NCI-H2171 treated with DMSO at 0.1 percent for 48 hours (cell line): ENCODE data around the gene SLC39A6.
"Not testable (repeated sequence)": the region's sequence is repeated elsewhere in the genome, so short reads cannot be mapped to it uniquely, and the experiment has no call there.

ENCODE experiments used
- DNase-seq: peaks from one replicate; lab custom pipeline; 2025; lab: John Stamatoyannopoulos, UW

Gene SLC39A6

GRCh38 chr18:36129300-36130038 lies at the start of gene SLC39A6, which contains the start of gene ELP2:
TSS of gene SLC39A6 (minus strand) at chr18:36129340. CDS start at chr18:36127007, 2,333 bp downstream.
TSS of gene ELP2 (plus strand) at chr18:36129899. CDS start at chr18:36129934, 35 bp downstream.
- DNase-seq, result peak; percentile 95

DNA sequence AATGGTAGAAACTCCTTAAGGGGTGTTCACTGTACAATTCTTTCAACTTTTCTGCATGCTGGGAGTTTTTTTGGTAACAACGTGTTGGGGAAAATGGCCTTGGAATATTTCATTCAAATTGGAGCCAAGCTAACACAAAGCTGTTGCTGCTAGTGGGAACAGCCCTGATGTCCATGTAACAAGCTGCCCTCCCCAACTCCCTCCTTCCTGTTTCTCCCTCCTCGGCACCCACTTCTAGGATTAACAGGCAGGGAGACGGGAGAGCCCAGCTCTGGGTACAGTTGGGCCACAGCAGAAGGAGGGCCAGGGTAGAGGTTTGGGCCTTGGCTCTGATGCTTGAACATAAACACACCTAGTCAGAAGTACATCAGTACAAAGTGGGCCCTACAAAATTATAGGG lies 48.8 kb upstream of the SLC39A6 start:
- no peak for DNase-seq

DNA sequence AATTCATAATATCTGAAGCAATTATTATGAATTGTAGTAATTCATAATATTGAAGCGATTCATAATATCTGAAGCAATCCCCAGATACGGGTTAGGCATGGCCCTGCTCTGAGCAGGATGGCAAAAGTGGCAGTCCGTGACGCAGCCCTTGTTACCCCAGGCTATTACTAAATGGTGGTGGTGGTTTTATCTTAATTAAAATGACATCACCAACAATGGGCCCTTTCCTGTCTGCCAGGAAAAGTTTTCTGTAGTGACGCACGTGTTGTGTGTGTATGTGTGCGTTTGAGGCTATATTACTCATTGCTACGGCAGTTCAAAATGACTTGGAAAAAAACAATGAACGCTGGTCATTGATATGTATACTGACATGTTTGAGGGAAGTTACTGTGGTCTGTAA lies 47.6 kb upstream of the SLC39A6 start:
- DNase-seq, result no peak

DNA sequence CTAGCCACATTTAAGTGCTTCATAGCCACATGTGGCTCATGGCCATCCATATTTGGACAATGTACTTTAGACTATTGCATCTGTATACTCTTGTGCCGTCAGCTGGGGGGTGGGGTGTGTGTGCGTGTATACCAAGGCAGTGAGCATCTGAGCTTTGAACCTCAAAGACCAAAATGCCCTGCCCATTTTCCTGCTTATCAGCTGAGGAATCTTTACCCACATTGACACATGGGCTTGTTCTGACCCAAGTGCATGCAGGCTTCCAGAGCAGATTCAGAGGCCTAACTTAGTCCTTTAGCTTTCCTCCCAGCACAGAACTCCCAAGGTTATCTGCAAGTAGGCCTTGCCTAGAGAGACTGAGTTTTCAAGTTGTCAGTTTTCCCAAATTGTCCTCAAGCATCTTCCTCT lies 47.0 kb upstream of the SLC39A6 start:
- no peak for DNase-seq

DNA sequence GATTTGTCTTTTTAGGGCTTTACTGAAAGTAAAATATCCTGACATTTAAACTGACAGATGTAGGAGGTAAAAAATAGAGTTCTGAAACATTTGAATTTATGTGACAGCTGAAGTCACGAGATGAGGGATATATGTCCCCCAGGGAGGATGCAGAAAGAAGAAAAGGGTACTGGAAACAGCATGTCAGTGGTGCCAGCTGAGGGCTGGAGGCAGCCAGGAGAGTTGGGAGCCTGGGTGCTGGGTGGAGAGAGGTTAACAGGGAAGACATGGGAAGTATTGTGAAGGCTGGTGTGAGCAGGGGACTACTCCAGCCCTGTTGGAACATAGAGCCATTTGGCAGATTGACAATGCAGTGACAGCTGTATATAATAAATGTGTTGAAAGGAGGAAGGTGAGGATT lies 46.3 kb upstream of the SLC39A6 start:
- DNase-seq, result no peak

- no peak for DNase-seq
Measured at GRCh38 chr18:36169938-36170337, 40.8 kb upstream of the SLC39A6 start.

DNA sequence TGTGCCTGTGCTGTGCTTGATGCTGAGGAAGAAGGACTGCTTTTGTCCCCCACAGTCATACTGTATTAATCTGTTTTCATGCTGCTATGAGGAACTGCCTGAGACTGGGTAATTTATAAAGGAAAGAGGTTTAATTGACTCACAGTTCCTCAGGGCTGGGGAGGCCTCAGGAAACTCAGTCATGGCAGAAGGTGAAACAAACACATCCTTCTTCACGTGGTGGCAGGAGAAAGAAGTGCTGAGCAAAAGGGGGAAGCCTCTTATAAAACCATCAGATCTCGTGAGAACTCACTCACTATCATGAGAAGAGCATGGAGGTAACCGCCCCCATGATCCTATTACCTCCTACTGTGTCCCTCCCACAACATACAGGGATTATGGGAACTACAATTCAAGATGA lies 39.2 kb upstream of the SLC39A6 start:
- not testable (repeated sequence) for DNase-seq

DNA sequence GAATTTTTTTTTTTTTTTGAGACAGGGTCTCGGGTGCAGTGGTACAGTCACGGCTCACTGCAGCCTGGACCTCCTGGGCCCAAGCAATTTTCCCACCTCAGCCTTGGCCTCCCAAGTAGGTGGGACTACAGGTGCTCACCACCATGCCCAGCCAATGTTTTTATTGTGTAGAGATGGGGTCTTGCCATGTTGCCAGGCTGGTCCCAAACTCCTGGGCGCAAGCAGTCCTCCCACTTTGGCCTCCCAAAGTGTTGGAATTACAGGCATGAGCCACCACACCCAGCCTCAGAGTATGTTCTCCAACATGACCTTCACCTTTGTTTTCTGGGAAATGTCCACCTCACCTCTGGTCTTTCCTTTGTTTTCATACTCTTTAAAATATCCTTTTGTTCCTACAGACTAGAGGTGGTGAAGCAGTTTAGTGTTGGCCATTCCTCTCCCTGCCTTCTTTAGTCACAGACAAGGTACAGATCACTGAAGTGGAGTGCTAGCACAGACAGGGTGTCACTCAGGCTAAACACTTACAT lies 38.6 kb upstream of the SLC39A6 start:
- no peak for DNase-seq

DNA sequence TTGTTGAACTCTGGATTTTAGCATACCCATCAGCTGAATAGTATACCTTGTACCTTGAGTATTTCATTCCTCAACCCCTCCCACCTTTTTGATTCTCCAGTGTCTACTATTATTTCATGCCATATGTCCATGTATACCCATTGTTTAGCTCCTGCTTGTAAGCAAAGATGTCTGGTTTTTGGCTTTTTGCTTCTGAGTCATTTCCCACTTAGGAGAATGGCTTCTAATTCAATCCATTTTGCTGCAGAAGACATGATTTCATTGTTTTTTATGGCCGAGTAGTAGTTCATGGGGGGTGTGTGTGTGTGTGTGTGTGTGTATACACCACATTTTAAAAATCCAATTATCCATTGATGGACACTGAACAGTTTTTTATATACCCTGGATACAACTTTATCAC lies 33.8 kb upstream of the SLC39A6 start:
- peak; percentile 55 for DNase-seq

DNA sequence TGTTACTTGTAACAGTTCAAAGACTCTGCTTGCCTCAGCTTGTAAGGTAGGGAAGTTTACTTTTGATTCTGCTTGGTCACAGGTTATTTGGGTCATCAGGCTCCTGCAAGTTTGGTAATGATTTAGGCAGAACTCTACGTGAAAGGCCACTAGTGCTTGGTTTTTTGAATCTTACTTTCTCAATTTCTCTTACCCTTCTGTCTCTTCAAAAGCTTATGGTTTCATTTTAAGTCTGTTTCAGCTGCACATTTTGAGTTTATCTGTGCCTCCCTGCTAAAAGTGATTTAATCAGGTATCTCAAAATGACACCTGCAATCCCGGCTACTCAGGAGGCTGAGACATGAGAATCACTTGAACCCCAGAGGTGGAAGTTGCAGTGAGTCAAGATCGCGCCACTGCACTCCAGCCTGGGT lies 31.8 kb upstream of the SLC39A6 start:
- no peak for DNase-seq

DNA sequence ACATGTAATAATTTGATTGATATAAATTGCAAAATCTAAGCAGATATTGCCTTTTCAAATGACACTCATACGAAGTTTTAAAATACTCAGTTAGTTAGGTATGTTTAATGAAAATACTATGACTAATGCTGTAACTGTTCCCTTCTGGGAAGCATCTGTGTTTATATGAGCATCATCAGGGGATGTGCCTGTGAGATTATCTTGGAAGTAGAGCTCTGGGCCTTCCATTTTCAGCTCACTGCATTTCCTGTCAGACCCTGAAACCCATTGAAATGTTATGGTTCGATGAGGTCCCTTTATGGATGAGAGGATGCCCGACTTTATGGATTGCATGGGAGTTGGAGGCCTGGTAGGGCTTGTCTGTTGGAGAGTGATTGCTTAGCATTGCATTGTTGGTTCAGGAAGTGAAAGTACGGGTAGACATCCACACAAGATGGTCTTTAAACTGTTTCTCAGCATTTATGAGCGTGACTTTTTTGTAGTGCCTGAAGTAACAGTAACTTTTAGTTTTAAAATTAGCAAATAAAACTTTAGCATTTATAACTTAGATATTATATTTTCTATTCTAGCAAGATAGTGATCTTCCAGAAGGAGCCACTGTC lies 29.2 kb upstream of the SLC39A6 start:
- DNase-seq, result no peak

DNA sequence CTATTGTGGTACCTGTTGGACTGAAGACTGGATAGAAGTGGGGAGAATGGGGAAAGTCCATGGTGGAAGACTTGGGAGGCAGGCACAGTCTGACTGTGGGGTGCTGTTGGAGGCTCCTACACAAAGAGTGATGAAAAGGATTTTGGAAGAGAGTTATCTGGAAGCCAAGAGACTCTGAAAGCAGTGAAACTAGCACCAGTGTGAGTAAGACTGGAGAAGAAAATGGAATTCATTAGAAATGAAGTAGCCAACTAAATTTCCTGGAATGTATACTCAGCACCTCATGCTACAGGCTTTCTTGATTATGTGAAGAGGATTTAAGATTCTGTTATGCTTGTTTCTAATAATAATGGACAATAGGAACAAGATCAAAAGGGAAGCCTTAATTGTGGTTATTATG lies 28.3 kb upstream of the SLC39A6 start:
- DNase-seq, result no peak

DNA sequence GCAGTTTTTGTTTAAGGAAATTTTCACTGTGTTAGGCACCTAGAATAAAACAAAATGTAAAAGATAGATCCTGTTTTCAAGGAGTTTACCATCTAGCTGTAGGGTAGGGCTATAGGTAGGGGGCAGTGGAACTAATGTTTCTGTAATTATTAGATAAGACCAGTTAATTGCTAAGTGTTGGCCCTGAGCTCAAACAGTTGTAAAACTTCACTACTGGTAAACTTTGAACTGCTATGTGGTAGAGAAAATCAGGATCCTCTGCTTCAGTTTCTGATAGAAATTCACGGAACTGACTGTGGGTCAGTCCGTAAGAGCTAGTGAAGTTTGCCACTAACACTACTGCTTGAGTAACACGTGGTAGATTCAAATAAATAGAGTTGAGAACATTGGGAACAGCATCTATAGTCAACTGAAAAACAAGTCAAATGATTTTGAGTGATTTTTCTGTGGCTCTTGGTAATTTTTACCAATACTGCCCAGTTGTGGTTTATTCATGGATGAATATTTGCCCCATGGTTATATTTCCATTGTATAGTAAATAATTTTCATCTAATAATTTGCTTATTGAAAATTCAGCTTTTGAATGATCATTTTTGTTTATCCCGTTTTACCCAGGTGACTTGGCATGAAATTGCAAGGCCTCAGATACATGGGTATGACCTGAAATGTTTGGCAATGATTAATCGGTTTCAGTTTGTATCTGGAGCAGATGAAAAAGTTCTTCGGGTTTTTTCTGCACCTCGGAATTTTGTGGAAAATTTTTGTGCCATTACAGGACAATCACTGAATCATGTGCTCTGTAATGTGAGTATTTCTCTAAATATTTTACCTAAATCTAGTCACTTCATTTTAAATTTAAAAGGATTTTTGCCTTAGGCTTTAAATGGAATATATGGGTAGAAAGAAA lies 27.0 kb upstream of the SLC39A6 start:
- DNase-seq, result no peak

DNA sequence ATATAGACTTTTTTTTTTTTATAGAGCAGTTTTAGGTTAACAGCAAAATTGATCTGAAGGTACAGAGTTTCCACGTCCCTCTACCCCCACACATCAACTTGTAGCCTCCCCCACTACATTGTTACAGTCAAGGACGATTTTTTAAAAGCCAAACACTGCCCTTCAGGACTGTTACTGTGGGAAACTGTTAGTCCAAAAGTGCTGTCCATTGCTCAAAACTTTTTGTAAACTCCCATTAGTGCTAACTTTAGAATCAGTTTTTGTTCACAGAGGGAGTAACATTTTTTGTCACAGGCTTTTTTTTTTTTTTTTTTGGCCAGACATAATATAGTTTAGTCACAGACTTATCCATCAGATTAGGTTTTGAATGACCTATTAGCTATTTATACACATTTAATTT lies 24.6 kb upstream of the SLC39A6 start:
- no peak for DNase-seq

DNA sequence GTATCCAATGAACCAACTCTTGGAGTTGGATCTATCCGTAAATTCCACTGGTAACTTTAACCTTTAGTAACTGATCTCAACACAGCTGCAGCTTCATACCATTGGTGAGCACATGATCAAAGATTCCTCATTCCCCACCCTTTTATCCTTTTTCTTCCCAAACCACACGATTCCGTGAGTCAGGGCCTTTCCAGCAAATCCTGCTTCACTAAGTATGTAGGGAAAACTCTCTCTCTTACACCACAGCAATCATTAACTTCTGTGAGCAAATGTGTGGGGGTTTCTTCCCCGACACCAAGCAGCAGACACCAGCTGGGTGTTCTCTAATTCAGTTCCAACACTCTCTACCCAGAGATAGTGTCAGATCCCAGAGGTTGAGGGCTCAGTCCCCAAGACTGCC lies 24.1 kb upstream of the SLC39A6 start:
- no peak for DNase-seq

DNA sequence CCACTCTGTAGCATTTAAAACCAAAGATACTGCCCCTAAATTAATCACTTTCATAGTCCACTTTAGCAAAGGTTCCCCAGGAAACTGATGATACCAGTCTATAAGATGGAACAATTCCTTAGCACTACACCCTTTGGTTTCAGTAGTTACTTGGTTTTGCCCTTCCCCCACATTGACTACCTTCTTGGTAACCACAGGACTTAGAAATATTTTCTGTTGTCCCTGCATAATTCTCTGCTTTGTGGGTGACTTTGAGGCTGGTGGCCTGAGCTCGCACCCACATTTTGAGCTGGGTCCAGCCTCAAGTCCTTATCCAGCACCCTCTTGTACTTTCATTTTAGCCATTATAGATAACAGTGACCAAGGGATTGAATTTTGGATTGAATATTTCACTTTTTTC lies 23.6 kb upstream of the SLC39A6 start:
- DNase-seq, result no peak

GRCh38 chr18:36149514-36150289 lies 20.6 kb upstream of the SLC39A6 start:
- DNase-seq, result no peak

DNA sequence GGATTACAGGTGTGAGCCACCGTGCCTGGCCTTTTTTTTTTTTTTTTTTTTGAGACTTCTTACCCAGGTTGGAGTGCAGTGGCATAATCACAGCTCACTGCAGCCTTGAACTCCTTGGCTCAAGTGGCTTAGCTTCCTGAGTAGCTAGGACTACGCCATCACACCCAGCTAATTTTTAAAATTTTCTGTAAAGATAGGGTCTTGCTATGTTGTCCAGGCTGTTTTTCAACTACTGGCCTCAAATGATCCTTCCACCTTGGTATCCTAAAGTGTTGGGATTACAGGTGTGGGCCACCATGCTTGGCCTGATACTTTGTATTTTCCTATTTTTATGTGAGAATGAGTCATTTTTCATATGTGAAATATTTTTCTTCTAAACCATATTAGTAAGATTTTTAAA lies 14.3 kb upstream of the SLC39A6 start:
- DNase-seq, result no peak

DNA sequence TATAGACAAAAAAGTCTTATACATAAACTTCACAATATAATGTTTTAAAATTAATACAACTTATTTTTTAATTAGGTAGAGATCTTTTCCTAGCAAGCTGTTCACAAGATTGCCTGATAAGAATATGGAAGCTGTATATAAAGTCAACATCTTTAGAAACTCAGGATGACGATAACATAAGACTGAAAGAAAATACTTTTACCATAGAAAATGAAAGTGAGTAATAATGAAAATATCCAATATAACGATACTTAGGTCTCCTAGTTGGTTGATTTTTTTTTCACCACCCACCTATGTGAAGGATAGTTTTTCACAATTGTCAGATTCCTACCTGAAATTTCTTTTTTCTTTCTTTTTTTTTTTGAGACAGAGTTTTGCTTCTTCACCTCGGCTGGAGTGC lies 13.6 kb upstream of the SLC39A6 start:
- no peak for DNase-seq

DNA sequence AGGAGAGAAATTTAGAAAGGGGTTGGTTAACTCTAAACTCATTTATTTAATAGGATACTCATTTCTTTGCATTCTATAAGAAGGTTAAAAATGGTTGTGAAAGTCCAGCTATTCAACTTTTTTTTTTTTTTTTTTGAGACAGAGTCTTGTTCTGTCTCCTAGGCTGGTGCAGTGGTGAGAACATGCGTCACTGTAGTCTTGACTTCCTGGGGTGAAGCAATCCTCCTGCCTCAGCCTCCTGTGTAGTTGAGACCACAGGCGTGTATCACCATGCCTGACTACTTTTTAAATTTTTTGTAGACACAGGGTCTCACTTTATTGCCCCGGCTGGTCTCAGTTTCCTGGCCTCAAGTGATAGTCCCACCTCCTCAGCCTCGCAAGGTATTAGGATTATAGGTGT lies 12.4 kb upstream of the SLC39A6 start:
- DNase-seq, result no peak

GRCh38 chr18:36139245-36139644 lies 10.1 kb upstream of the SLC39A6 start:
- DNase-seq, result peak; percentile 82

- no peak for DNase-seq
Measured at GRCh38 chr18:36135264-36135663, 6.1 kb upstream of the SLC39A6 start.
